GM10847 (cell line): ENCODE results near the gene CCDC182.

ENCODE experiments used
- POLR2A ChIP-seq: IDR thresholded peaks from 2 replicates; pipeline ENCODE4 v1.6.1; 2011; ENCODE audit not compliant: insufficient read length; ENCODE audit errors: extremely low read depth

Gene CCDC182

GRCh38 chr17:57701124-57701523 is 44.0 kb downstream of the CCDC182 start:
- no peak for TF ChIP-seq POLR2A

DNA sequence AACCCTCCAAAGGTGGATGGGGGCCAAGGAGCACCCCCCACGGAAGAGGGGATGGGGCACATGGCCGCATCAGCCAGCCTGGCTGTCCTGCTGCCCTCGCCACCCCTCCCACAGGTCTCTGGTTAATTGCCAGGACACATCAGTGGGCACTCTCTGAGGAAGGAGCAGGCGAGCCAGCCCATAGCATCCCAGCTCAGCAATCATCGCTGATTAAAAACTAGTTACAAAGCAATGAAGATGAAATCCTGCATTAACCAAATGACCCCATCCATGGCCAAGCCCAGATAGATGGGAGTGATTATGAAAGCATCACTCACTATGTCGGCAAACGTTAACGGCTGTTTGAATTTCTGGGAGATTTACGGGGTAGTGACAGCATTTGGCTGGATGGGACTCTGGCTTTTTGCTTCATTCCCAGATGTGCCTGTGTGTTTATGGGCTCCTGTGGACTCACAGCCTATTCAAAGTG is 45.3 kb downstream of the CCDC182 start:
- no peak for TF ChIP-seq POLR2A

GRCh38 chr17:57697891-57698711 is 47.0 kb downstream of the CCDC182 start:
- no peak for TF ChIP-seq POLR2A

- TF ChIP-seq POLR2A, result no peak
Measured at GRCh38 chr17:57697197-57697596, 47.9 kb downstream of the CCDC182 start.

GRCh38 chr17:57696050-57696449 is 49.0 kb downstream of the CCDC182 start:
- no peak for TF ChIP-seq POLR2A
